Head of caudate nucleus (tissue), 42 donors: ENCODE measurements around the gene NIPAL3.

Experiments used
- DNase-seq, 42 donors: peaks; one replicate each; pipeline versions ENCODE4 v3.0.0 to v3.0.0-alpha.2; 2020 to 2021; ENCODE audit warnings: mixed read lengths in 7 of 42
- intact Hi-C: fragments of 100-400 bp; cut with DNase I; formaldehyde crosslinking; loops from one replicate; pipeline ENCODE4 v1.15.0; 2022

The NIPAL3 gene

DNA sequence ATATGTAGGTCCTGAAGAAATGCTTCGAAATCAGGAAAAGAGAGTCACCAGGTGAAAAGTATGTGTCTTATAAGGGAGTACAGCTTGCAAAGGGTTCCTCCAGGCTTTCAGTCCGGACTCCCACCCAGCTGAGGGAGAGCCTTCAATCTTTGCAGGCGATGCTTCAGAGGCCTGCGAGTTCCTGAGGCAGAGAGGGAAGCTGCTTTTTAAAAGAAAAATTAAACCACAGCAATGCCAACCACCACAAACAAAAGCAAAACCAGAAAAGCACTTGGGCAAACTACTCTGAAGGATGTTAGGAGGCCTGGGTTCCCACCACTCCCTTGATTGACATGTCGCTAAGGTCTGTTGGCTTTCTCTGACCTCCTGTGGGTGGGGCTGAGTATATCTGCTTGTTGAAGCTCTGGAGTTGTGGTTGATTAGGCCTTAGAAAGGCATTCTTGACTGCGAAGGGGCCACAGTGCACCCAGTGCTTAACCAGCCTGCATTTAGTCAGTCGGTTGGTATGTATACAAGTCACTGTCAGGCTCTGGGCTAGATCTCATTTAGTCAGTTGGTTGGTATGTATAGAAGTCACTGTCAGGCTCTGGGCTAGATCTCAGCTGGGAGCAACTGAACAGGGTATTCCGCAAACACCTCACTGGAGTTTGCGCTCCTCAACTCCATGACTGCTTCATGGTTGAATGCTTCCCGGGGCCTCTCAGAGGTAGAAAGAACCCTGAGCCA, 1.2 kb downstream of the NIPAL3 start:
- intact Hi-C loops = loop anchor here (10.0 kb wide), 1 partner anchor 218 kb away; no protein-coding TSS in a partner anchor
- DNase-seq = no peak

DNA sequence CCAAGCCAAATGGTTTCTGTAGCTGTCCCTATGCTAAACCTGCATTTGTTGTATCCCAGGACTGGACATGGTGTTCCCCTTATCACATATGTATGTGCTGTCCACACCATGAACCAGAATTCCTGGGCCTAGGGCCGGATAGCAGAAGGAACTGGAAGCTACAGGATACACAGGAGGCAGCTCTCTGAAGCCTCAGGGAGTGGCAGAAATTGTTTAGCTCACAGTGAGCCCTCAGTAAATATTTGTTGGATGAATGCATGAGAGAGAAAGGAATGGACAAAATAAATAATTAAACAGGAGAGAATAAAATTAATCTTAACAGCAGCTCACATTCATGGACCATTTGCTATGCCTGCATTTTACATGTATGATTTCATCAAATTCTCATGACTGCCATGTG, 2.1 kb downstream of the NIPAL3 start:
- intact Hi-C loops = loop anchor here (10.0 kb wide), 1 partner anchor 217 kb away; no protein-coding TSS in a partner anchor
- DNase-seq = no peak

GRCh38 chr1:24418898-24419628, 3.5 kb downstream of the NIPAL3 start:
- intact Hi-C loops = loop anchor here (10.0 kb wide), 1 partner anchor 216 kb away; no protein-coding TSS in a partner anchor
- DNase-seq = peak in 39 of 42 donors; percentile 33 to 82 (median 61)

DNA sequence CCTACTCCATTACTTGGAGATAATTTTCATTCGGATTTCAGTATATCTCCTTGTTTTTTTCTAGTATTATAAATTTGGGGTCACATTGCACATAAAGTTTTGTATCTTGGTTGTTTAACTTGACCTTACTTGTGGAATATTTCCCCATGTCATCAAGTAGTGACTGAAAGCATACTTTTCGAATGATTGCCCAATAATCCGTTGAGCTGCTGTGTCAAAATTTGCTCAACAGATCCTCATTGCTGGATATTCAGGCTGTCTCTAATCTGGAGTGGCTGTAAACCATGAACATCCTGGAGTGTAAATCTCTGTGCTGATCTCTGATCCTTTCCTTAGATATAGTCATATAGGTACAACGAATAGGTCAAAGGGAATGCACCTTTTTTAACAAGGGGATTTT, 4.9 kb downstream of the NIPAL3 start:
- no peak for DNase-seq
- intact Hi-C loops = no loop called here

DNA sequence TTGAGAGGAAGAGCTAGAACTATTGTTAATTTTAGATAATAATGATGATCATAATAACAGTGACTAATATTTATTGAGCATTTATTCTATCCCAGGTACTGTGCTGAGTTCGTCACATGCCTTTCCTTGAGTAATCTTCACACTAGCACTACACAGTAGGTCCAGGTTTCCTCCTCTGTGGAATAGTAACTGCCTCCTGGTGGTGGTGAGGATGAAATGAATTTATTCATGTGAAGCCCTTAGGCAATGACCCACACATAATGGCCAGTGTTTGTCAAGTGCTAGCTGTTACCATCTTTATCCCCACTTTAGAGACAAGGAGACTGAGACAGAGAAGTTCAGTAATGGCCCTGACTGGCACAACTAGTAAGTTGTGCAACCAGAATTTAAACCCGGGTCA, 5.9 kb downstream of the NIPAL3 start:
- no peak for DNase-seq
- intact Hi-C loops = no loop called here

- DNase-seq = no peak
- intact Hi-C loops = no loop called here
Measured at GRCh38 chr1:24424207-24424606, 8.6 kb downstream of the NIPAL3 start.

- DNase-seq = no peak
- intact Hi-C loops = no loop called here
Measured at GRCh38 chr1:24424990-24425389, 9.4 kb downstream of the NIPAL3 start.

DNA sequence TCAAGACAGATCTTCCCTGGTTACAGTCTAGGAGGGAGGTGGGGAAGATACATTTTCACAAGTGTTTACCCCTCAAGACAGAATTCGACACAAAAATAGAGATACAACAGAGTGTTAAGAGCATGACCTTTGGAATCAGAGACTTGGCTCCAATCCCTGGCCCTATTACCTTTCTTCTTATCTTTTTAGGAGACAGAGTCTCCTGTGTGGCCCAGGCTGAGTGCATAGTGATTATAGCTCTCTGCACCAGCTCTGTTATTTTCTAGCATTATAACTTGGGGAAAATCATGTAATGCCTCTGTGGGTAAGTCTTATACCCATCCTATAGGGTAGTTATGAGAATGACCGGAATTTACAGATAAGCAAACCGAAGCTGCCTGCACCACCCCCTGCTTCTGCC, 9.8 kb downstream of the NIPAL3 start:
- no peak for DNase-seq
- intact Hi-C loops = no loop called here

- intact Hi-C loops = no loop called here
- DNase-seq = peak in 1 of 42 donors; percentile 25
Measured at GRCh38 chr1:24425922-24426321, 10.3 kb downstream of the NIPAL3 start.

- DNase-seq = peak in 1 of 42 donors; percentile 18
- intact Hi-C loops = no loop called here
Measured at GRCh38 chr1:24426744-24427544, 11.3 kb downstream of the NIPAL3 start.

- DNase-seq = no peak
- intact Hi-C loops = no loop called here
Measured at GRCh38 chr1:24427545-24427862, 11.9 kb downstream of the NIPAL3 start.

DNA sequence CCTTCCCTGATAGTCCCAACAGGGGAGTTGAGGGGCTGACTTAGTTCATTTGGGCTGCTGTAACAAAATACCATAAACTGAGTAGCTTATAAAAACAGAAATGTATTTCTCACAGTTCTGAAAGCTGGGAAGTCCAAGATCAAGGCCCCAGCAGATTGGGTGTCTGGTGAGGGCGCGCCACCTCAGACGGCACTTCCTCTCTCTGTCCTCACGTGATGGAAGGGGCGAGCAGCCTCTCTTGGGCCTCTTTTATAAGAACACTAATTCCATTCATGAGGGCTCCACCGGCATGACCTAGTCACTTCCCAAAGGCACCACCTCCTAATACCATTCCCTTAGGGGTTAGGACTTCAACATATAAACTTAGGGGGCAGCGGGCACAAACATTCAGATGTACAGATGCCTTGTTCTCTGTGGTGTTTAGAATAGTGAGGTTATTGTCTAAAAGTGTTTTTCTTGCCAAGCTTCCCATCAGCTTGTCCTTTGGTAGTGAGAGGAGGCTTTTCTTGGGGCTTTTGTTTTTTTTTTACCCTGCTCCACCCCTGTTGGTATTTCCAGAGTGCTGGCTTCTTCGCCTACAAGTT, 20.3 kb downstream of the NIPAL3 start:
- intact Hi-C loops = no loop called here

DNA sequence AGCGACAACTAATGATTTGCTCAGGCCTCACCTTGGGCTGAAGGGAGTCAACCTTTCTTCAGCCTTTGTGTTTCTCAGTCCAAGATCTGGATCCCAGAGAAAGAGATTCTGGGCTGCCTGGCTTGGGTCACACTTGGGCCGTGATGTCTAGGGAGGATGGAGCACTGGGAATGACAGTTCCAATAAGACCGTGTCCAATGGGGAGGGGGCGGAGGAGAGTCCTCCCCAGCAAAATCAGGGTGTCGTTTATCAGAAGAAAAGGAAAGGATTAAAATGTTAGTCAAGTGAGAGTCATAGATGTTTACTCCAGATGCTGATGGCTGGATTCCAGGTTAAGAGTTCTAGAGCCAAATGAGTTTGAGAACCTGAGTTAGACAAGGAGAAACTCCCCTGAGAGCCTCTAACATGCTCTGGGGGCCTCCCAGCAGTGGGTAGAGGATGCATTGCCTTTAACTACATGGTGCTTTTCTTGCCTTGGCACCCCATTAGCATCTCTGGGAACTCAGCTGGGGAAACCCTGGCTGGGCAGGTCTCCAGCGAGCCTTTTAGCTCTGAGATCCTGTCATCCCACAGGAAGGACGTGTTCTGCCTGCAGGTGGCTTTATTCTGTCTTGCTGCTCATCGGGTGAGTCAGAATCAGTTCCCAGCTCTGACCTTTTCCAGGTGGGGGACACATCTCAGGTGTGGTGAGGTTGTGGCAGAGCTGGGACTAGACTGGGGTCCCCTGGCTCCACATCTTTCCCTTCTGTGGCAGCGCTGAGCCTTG, 22.2 kb downstream of the NIPAL3 start:
- DNase-seq = peak in 1 of 42 donors; percentile 51
- intact Hi-C loops = no loop called here

More for the DNA sequence above, 20.3 kb downstream of the NIPAL3 start:
- DNase-seq = peak in 18 of 42 donors; percentile 22 to 69 (median 40)

DNA sequence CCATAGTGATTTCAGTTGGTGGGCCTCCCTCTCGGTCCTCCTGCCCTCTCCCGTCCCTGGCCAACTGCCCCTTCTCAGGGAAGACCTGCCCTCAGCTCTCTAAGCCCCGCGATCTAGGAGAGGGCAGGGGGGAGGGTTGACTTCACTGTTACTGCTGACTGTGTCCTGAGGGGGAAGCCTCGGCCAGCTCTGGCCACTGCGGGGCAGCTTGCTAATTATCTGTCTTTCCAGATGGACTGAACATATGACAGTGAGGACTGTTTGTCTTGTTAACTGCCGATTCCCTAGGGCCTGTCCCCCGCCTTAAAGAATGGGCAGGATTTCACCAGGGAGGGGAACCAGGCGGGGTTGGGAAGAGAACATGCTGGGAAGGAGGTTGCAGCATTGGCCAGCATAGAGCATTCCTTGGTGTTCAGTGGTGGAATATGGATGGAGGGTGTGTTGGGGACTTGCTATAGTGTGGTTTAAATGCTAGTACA, 22.9 kb downstream of the NIPAL3 start:
- intact Hi-C loops = no loop called here
- peak in 39 of 42 donors; percentile 11 to 82 (median 57) for DNase-seq

- intact Hi-C loops = no loop called here
- no peak for DNase-seq
Measured at GRCh38 chr1:24440436-24440835, 24.8 kb downstream of the NIPAL3 start.

DNA sequence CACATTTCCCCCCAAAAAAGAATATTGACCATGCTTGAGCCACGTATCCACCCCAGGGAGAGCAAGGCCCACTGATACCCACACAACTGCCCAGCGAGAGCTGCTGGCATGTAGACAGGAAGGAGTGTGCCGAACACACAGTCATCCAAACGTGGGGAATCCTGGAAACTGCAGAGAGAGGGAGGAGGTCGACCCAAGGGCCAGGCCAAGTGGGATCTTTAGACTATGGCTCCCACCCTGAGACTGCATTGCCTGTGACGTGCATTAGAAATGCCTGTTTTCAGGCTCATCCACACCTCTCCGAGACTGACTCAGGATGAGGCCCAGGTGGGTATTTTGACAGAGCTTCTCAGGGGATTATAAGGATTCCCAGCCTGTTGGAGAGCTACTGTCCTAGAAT, 25.9 kb downstream of the NIPAL3 start:
- intact Hi-C loops = no loop called here
- no peak for DNase-seq

DNA sequence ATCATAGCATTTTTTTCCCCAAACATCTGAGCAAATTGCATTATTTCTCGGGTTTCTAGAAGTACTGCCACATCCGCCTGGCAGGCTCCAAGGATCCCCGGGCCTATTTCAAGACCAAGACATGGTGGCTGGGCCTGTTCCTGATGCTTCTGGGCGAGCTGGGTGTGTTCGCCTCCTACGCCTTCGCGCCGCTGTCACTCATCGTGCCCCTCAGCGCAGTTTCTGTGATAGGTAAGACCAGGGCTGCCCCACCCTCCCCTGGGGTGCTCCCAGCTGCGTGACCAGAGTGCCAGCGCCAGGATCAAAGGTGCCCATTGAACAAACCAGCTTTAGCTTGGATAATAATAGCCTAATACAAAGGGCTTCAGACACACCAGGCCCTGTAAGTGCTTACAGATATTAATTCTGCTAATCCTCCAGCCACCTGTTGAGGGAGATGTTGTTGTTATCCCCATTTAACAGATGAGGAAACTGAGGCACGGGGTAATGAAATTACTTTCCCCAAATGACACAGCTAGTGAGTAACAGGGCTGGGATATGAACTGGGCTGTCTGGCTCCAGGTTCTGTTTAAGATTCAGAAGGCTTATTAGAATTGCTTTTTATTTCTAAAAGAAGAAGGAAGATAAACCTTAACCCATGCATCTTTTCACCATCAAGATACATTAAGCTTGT, 26.5 kb downstream of the NIPAL3 start:
- no peak for DNase-seq
- intact Hi-C loops = no loop called here

DNA sequence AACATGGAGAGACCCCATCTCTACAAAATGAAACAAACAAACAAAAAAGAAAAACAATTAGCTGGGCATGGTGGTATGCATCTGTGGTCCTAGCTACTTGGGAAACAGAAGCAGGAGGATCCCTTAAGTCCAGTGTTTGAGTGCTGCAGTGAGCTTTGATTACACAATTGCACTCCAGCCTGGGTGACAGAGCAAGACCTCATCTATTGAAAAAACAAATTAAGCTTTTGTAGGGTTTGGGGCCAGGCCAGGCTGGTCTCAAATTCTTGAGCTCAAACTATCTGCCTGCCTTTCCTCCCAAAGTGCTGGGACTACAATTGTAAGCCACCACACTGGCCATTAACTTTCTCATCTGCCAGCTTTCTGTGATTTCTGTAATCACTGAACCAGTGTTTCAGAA, 27.2 kb downstream of the NIPAL3 start:
- peak in 5 of 42 donors; percentile 13 to 41 (median 30) for DNase-seq
- intact Hi-C loops = no loop called here
